CD14-positive monocyte (primary cell): ENCODE measurements around the gene HMGN1. TPM values are rescaled to one million over a fixed set of nuclear protein-coding genes. Genes with fewer than 3 reads are reported as not detected.

ENCODE experiments used
- DNase-seq, 3 donors: peaks; one replicate each; pipeline ENCODE4 v3.0.0-alpha.2; 2011 to 2022
- H2AFZ ChIP-seq: 2 replicates; pipeline ENCODE4 v1.6.0; 2012; ENCODE audit warnings: mild to moderate bottlenecking, low read depth, low read length, inconsistent platforms; ENCODE audit not compliant: insufficient read depth, poor library complexity, severe bottlenecking
- H3K27ac ChIP-seq, 2 donors: 1 replicate in 1 of 2; 2 replicates in 1 of 2; pipeline ENCODE4 v1.5.1; 2012 to 2013; ENCODE audit warnings: low read length in 2 of 2, control low read depth in 1 of 2, inconsistent platforms in 1 of 2, low read depth in 1 of 2, mild to moderate bottlenecking in 1 of 2
- H3K27me3 ChIP-seq, 2 donors: one replicate each; pipeline versions ENCODE4 v1.6.0 to v1.6.1; 2011 to 2013; ENCODE audit warnings: low read length in 2 of 2; ENCODE audit not compliant: control insufficient read depth in 2 of 2, insufficient read depth in 2 of 2
- H3K36me3 ChIP-seq, 2 donors: replicated peaks in 1 of 2; 1 replicate in 1 of 2; 2 replicates in 1 of 2; pipeline versions ENCODE4 v1.5.1 to v1.6.1; 2012 to 2013; ENCODE audit warnings: low read length in 2 of 2, control low read depth in 1 of 2, inconsistent platforms in 1 of 2, mild to moderate bottlenecking in 1 of 2; ENCODE audit not compliant: insufficient read depth in 2 of 2, control insufficient read depth in 1 of 2
- H3K4me1 ChIP-seq, 2 donors: 1 replicate in 1 of 2; 2 replicates in 1 of 2; pipeline versions ENCODE4 v1.5.1 to v1.6.1; 2012 to 2013; ENCODE audit warnings: low read length in 2 of 2, control low read depth in 1 of 2, inconsistent platforms in 1 of 2, mild to moderate bottlenecking in 1 of 2, moderate library complexity in 1 of 2; ENCODE audit not compliant: insufficient read depth in 2 of 2, control insufficient read depth in 1 of 2
- H3K4me2 ChIP-seq: replicated peaks from 2 replicates; pipeline ENCODE3; 2012; ENCODE audit warnings: low read length, moderate library complexity, mild to moderate bottlenecking; ENCODE audit not compliant: poor library complexity, severe bottlenecking; ENCODE audit errors: extremely low read depth
- H3K4me3 ChIP-seq, 3 experiments: fragments of 200-600 bp in 1 of 3; sonication (generic) in 1 of 3; replicated peaks in 1 of 3; 1 replicate in 2 of 3; 2 replicates in 1 of 3; pipeline ENCODE4 v1.5.1; 2011 to 2013; ENCODE audit warnings: low read length in 3 of 3, mild to moderate bottlenecking in 3 of 3, control low read depth in 2 of 3, low read depth in 2 of 3, inconsistent platforms in 1 of 3, moderate library complexity in 1 of 3
- H3K79me2 ChIP-seq: 2 replicates; pipeline ENCODE4 v1.6.0; 2012; ENCODE audit warnings: mild to moderate bottlenecking, control low read depth, inconsistent platforms, low read length, moderate library complexity; ENCODE audit not compliant: insufficient read depth
- H3K9ac ChIP-seq: 2 replicates; pipeline ENCODE4 v1.6.0; 2017; ENCODE audit warnings: low read length, mild to moderate bottlenecking; ENCODE audit not compliant: insufficient read depth, poor library complexity, severe bottlenecking
- H3K9me3 ChIP-seq, 2 donors: replicated peaks in 1 of 2; 1 replicate in 1 of 2; 2 replicates in 1 of 2; pipeline versions ENCODE4 v1.5.1 to v1.6.1; 2012 to 2013; ENCODE audit warnings: low read length in 2 of 2, control low read depth in 1 of 2; ENCODE audit not compliant: control insufficient read depth in 1 of 2, insufficient read depth in 1 of 2
- H4K20me1 ChIP-seq: 2 replicates; pipeline ENCODE4 v1.6.0; 2012; ENCODE audit warnings: mild to moderate bottlenecking, low read length, control low read depth, moderate library complexity; ENCODE audit not compliant: insufficient read depth
- H3K27ac Mint-ChIP-seq, 7 donors: one replicate each; pipeline ENCODE4 v1.8.0; 2020; ENCODE audit warnings: mild to moderate bottlenecking in 7 of 7, mixed read lengths in 7 of 7, moderate library complexity in 6 of 7, inconsistent platforms in 2 of 7
- H3K27me3 Mint-ChIP-seq, 3 donors: one replicate each; pipeline ENCODE4 v1.8.0; 2021 to 2022; ENCODE audit warnings: low read depth in 3 of 3, mild to moderate bottlenecking in 3 of 3, mixed read lengths in 3 of 3, moderate library complexity in 3 of 3, inconsistent platforms in 1 of 3
- H3K36me3 Mint-ChIP-seq, 2 donors: one replicate each; pipeline ENCODE4 v1.8.0; 2020; ENCODE audit warnings: mixed read lengths in 2 of 2, inconsistent platforms in 1 of 2, mild to moderate bottlenecking in 1 of 2
- H3K4me1 Mint-ChIP-seq: one replicate; pipeline ENCODE4 v1.8.0; 2020; ENCODE audit warnings: mild to moderate bottlenecking, mixed read lengths
- H3K4me3 Mint-ChIP-seq, 2 donors: one replicate each; pipeline ENCODE4 v1.8.0; 2020; ENCODE audit warnings: mild to moderate bottlenecking in 2 of 2, mixed read lengths in 2 of 2, moderate library complexity in 1 of 2
- H3K9me3 Mint-ChIP-seq, 7 donors: one replicate each; pipeline ENCODE4 v1.8.0; 2020 to 2022; ENCODE audit warnings: mixed read lengths in 7 of 7, mild to moderate bottlenecking in 6 of 7, moderate library complexity in 6 of 7, inconsistent platforms in 2 of 7
- CTCF ChIP-seq: fragments of 200-600 bp; IDR thresholded peaks from one replicate; pipeline ENCODE4 v1.8.0; 2022; ENCODE audit warnings: antibody characterized with exemption, mild to moderate bottlenecking
- WGBS: methylation state at CpG from one replicate; pipeline ENCODE4 v1.1.5; 2013; ENCODE audit warnings: missing lambda C conversion rate; ENCODE audit not compliant: insufficient coverage; 5-methylcytosine and 5-hydroxymethylcytosine counted together
- intact Hi-C, 2 donors: fragments of 100-400 bp; cut with micrococcal nuclease; formaldehyde crosslinking; loops; one replicate each; pipeline versions ENCODE4 v1.15.0 to v1.15.1; 2023
- polyA plus RNA-seq, 3 donors: library from polyadenylated mRNA; depleted of rRNA in 1 of 3; unstranded in 2 of 3; stranded (reverse) in 1 of 3; fragments of 300-500 nt in 2 of 3; fragments of >200 nt in 1 of 3; fragmentation: Illumina TruSeq in 2 of 3; gene quantifications; 1 replicate in 2 of 3; 2 replicates in 1 of 3; pipeline ENCODE4 v1.2.3, GENCODE V29; 2012 to 2021

HMGN1 gene
- polyA plus RNA-seq, 3 donors, result 59.8 to 74.7 (median 72.7) TPM

DNA sequence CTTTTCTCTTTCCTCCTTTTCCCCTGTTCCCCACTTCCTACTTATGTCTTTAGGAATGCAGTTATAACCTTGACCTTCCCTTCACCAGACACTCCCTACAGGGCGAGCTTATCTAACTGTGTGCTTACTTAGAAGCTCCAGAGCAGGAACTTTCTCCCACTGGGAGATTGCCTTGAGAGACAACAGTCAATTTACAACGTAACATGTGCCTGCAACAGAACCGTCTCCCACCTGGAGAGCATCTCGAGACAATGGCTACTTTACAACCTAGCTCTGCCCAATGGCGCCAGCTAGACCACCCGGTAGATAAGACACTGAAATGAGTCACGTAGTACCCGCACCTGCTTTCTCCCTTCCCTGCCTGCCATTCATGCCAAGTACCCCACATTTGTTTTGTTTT is 16.7 kb downstream of the HMGN1 start:
- H3K4me2 ChIP-seq, result no peak overlapping the region

DNA sequence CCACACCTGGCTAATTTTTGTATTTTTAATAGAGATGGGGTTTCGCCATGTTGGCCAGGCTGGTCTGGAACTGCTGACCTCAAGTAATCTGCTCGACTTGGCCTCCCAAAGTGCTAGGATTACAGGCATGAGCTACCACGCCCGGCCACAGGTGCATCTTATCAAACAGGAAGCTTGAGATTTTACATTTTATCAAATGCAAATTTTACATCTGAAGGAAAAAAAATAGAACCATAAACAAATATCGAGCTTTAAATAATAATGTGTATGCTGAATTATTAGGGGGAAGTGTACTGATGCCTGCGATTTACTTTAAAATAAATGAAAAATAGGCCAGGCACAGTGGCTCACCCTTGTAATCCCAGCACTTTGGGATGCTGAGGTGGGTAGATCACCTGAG is 18.9 kb downstream of the HMGN1 start:
- H3K27ac ChIP-seq, result no peak overlapping the region
- H3K79me2 ChIP-seq, result no peaks in the 10 kb centered on the region
- Mint-ChIP-seq H3K27ac (no peak overlapping the region), H3K27me3 (peaks cover 0 to 3% (median 3%) of the 10 kb centered on the region in 3 donors), H3K9me3 (peaks cover 0 to 2% (median 0%) of the 10 kb centered on the region in 7 donors), H3K4me3 (no peak overlapping the region), H3K36me3 (no peaks in the 10 kb centered on the region), H3K4me1 (no peaks in the 10 kb centered on the region)
- H3K36me3 ChIP-seq, result no peaks in the 10 kb centered on the region
- H2AFZ ChIP-seq, result no peak overlapping the region
- H3K9ac ChIP-seq, result no peak overlapping the region
- no peaks in the 10 kb centered on the region for H3K4me1 ChIP-seq
- H3K27me3 ChIP-seq, result no peaks in the 10 kb centered on the region
- no peak overlapping the region for H3K4me2 ChIP-seq
- H3K4me3 ChIP-seq, result no peak overlapping the region
- no peaks in the 10 kb centered on the region for H4K20me1 ChIP-seq
- intact Hi-C loops, result no loop called here
- DNase-seq, result no peak
- TF ChIP-seq CTCF, result no peak
- H3K9me3 ChIP-seq, result no peaks in the 10 kb centered on the region
- 79% methylated on average over 2 of the region's 6 CpGs for WGBS

More for the DNA sequence above, 16.7 kb downstream of the HMGN1 start:
- no peaks in the 10 kb centered on the region for H3K27me3 ChIP-seq
- no peaks in the 10 kb centered on the region for H3K4me1 Mint-ChIP-seq
- no peaks in the 10 kb centered on the region for H3K79me2 ChIP-seq
- no peaks in the 10 kb centered on the region for H4K20me1 ChIP-seq
- H3K27ac Mint-ChIP-seq, result peak overlapping the region in 1 of 7 donors; percentile 72
- H3K9me3 ChIP-seq, result no peaks in the 10 kb centered on the region
- intact Hi-C loops, result no loop called here
- H3K9me3 Mint-ChIP-seq, result peaks cover 0 to 2% (median 1%) of the 10 kb centered on the region in 7 donors
- DNase-seq, result no peak
- no peaks in the 10 kb centered on the region for H3K36me3 Mint-ChIP-seq
- no peak for TF ChIP-seq CTCF
- H3K27me3 Mint-ChIP-seq, result peaks cover 0 to 1% (median 0%) of the 10 kb centered on the region in 3 donors
- H3K36me3 ChIP-seq, result no peaks in the 10 kb centered on the region
- 88% methylated on average over 5 of the region's 8 CpGs for WGBS
- H3K4me1 ChIP-seq, result no peaks in the 10 kb centered on the region
- H3K27ac ChIP-seq, result no peak overlapping the region
- H3K4me3 ChIP-seq, result no peak overlapping the region
- H3K9ac ChIP-seq, result no peak overlapping the region
- H2AFZ ChIP-seq, result no peak overlapping the region
- H3K4me3 Mint-ChIP-seq, result no peak overlapping the region
